GM12873 (cell line): ENCODE data around the gene CAPN2.
A peak's percentile ranks its signal among the peaks of the same experiment; 100 is the strongest.

Experiments used
- TF ChIP-seq, protein P1 (sequence below): IDR thresholded peaks from 2 replicates; pipeline ENCODE4 v1.5.1; 2012; ENCODE audit warnings: low read depth, mild to moderate bottlenecking, moderate library complexity, low read length, control low read depth; ENCODE audit not compliant: insufficient read depth; ENCODE audit errors: missing control alignments

The CAPN2 gene

DNA sequence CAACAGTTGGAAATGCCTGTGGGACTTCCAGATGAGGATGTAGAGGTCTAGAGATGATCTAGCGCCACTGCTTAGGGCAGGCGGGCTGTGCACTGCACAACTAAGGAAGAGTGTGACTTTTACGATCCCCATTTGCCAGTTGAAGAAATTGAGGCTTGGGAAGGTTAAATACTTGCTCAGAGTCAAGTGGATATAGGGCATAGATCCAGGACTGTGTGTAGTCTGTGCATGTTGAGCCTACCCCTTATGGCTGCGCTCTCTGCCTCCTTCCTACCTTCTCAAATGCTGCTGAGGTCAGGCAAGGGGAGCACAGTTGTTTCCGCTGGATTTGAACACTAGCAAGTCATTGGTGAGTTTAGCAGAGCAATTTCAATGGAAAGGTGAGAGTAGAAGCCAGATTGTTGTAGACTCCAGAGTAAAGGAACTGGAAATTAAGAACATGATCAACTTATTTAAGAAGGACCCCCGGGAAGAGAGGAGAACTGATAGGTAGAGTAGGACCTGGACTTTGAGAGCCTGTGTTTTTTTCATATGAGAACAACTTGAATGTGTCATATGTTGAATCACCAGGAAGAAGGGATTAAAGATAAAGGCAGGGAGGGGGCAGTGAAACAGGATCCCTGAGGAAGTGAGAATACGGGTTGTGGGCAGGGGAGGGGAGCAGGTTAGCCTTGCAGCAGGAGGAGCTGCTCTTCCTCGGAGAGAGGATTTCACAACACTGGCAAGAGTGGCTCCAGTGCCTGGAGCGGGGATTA is 2.7 kb downstream of the CAPN2 start:
- TF ChIP-seq, protein P1, sequence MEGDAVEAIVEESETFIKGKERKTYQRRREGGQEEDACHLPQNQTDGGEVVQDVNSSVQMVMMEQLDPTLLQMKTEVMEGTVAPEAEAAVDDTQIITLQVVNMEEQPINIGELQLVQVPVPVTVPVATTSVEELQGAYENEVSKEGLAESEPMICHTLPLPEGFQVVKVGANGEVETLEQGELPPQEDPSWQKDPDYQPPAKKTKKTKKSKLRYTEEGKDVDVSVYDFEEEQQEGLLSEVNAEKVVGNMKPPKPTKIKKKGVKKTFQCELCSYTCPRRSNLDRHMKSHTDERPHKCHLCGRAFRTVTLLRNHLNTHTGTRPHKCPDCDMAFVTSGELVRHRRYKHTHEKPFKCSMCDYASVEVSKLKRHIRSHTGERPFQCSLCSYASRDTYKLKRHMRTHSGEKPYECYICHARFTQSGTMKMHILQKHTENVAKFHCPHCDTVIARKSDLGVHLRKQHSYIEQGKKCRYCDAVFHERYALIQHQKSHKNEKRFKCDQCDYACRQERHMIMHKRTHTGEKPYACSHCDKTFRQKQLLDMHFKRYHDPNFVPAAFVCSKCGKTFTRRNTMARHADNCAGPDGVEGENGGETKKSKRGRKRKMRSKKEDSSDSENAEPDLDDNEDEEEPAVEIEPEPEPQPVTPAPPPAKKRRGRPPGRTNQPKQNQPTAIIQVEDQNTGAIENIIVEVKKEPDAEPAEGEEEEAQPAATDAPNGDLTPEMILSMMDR, result no peak

DNA sequence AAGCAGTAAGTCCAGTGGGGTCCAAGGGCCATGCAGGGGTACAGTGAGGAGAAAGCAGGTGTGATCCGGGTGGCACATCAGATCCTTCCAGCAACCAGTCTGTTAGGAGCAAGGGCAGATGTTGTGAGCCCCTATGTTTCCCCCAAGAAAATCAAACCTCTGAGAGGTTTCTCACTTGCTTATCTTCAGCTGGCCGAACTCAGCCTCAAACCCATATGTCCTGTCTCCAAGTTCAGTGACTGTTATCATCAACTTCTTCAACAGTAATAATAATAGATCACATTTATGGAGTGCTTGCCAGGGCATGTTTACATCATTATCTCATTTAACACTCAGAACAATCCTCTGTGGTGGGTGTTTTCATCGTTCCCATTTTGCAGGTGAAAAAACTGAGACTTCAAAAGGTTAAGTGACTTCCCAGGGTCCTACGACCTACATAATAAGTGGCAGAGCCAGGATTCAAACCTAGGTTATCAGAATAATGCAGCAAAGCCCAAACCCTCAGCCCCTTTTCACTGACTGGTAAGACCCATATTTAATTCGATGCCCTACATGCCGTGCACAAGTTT is 3.3 kb downstream of the CAPN2 start:
- TF ChIP-seq, protein P1, result no peak

DNA sequence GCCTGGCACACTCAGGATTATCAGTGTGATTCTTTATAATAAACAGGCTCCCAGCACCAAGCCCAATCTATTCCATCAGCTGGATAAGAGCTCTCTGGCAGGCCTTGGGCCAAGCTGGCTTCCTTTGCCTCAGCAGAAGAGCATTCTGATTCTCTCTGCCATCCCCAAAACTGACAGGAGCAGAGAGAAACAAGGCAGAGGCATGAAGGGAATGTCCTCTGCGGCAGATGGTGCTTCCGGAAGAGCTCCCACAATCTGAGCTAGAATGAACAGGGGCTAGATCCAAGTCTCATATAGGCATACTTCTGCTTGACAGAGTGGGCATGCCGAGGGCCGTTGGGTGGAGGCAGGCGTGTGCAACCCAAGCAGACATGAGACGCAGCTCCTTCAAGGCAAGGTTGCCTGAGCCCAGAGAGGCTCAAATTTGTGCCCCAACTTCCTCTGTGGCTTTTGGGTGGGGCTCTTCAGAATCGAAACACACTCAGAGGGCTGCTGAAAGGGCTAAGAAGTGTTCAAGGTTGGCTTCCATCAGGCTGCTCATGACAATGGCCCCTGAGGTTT is 4.0 kb downstream of the CAPN2 start:
- TF ChIP-seq, protein P1, result no peak

DNA sequence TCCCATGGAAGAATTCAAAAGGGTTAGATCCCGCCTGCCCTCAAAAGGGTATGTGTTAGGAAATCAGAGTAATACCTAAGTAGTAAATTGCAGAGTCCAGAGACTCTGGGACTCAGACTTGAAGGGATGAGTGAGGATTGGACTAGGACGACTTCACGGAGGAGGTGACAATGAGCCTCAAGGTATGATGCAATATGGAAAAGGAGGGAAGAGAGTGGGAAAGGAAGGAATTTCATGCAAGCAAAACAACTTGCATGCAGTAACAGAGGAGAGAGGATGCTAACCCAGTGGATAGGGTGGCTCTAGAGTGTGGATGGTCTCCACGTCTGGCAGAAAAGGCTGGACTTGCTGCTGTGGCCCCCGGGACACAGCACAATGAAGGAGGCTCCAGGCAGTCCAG is 4.8 kb downstream of the CAPN2 start:
- TF ChIP-seq, protein P1, result no peak

DNA sequence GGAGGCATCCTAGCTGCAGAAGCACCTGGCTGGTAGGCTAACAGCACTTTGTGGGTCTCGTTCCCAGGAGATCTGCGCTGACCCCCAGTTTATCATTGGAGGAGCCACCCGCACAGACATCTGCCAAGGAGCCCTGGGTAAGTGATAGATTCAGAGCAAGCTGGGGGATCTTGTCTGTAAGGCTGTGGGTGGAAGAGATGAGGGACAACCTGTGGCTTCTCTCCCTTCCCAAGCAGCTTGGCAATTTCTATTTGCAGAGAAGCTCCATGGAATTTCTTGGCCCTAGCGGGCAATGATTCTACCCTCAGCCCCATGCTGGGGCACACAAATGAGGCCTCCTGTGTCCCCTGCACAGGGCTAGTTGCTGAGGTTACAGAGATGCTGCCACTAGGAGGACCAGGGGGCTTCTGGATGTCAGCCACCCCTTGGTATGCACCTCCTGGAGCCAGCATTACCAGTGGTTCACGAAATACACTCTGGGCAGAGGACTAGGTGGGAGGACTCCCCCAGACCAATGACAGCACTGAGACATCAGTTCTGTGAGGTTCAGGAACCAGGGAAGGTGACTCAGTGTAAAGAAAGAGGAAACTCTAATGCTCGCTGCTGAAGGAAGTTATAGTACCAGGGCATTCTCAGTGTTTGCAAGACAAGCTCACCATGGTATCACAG is 5.5 kb downstream of the CAPN2 start:
- TF ChIP-seq, protein P1, result peak; percentile 10

DNA sequence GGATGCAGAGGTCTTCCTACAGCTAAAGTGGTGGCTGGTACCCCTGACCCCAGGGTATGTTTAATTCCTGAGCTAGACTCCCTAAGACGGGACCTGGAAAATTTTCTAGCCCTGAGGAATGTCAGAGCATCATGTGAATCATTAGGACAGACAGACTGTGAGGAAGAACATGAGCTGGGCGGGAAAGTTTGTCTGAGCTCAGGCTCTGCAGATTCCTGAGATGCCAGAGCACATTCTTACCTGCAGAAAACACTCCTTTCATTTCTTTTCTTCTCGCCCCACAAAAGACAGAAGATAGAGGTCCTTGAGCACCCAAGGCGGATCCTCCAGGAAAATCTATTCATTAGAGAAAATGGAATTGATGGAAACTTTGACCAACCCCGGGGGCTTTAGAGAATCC is 6.5 kb downstream of the CAPN2 start:
- TF ChIP-seq, protein P1, result no peak

DNA sequence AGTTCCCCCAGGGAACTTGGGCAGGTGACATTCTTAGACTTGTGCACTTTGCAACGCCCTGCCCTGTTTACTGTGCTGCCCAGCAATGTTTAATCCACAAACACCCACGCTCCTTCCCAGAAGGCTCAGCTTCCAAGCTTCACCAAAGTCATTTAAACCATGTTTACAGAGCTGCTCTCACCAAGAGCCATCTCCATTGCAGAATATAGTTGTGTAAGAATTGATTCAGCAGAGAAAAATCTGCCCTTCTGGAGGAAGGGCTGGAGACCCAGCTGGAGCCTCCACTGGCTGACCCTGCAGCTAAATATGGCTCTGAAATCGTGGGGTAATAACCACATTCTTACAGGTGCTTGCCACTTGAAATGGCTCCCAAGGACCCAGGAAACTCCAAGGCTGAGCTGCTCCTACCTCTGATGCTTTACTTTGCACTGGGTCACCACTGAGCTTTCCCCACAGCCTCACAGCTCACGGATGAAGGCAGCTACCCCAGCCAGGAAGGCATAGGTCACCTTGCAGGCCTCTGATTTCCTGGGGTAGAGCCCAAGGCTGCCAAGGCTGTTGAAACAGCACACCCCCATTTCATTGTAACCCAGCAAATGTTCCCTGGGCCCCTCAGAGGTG is 8.7 kb downstream of the CAPN2 start:
- TF ChIP-seq, protein P1, result no peak
